ENCODE results near the gene CCNI2. TPM values are rescaled to one million over a fixed set of nuclear protein-coding genes. Genes with fewer than 3 reads are reported as not detected.

Gene CCNI2
- total RNA-seq, 1 experiment from 2014 or later = 0.49 TPM

DNA sequence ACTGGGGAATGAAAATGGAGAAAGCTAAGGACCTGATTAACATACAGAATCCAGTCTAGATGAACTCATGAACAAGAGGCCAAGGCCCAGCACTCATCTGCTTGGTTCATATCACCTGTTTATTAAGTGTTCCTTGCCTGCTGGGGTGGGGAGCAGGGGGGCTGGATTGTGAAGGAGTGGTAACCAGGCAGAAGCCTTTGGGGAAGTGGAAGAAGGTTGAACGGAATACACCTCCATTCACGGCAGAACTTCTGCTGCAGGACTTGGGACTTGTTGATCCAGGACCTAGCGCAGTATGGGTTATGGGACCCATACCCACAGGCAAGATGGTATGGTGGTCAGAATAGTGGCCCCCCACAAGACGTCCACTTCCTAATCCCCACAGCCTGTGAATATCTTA lies 38.6 kb downstream of the CCNI2 start:
- H3K27me3 ChIP-seq (ENCODE audit: control insufficient read depth, insufficient read depth, low read length) = no peaks in the 10 kb centered on the region; the same call in 1 of the 2 replicates
- intact Hi-C loops (cut with micrococcal nuclease; ENCODE audit: unreplicated experiment) (no loop called here), in situ Hi-C loops (cut with HindIII; ENCODE audit: low pct_unique_long_range_greater_than_20kb, low sequenced_read_pairs) (no loop called here)
- H3K9me3 ChIP-seq (ENCODE audit: control insufficient read depth, insufficient read depth, low read depth, low read length) = no peaks in the 10 kb centered on the region
- ATAC-seq (no peak), DNase-seq (ENCODE audit: low read depth, low spot score) (no peak)
- TF ChIP-seq POLR2AphosphoS5 (IDR thresholded peaks at IDR 0.05; ENCODE audit: low read depth, low read length) = no peak
- TF ChIP-seq TCF7L2 (IDR thresholded peaks at IDR 0.05; ENCODE audit: low read depth, low read length) = no peak
- no peak for TF ChIP-seq CTCF (IDR thresholded peaks at IDR 0.05)
- TF ChIP-seq SIN3A (IDR thresholded peaks at IDR 0.05; ENCODE audit: borderline replicate concordance, insufficient read depth, low read depth, low read length) = no peak
- TF ChIP-seq REST (IDR thresholded peaks at IDR 0.05; ENCODE audit: insufficient read depth in 1 of 2, low read depth in 2 of 2, low read length in 1 of 2) = no peak
- H3K27ac ChIP-seq (ENCODE audit: low read length) = no peak overlapping the region
- CTCF ChIA-PET = no interaction called here
- no peaks in the 10 kb centered on the region for H3K36me3 ChIP-seq (ENCODE audit: control insufficient read depth, insufficient read depth, low read length)
- BruUV-seq (replicated peaks) = no TSS peak
- POLR2A ChIA-PET = interaction anchor here (0.5 kb wide), 1 partner anchor 156 kb away, joined by 5 read pairs; no protein-coding TSS in a partner anchor
- no peak overlapping the region for H3K4me3 ChIP-seq (ENCODE audit: low read depth in 2 of 2, low read length in 2 of 2)
- H3K4me1 ChIP-seq (ENCODE audit: control insufficient read depth, insufficient read depth, low read length) = no peaks in the 10 kb centered on the region

- Histone ChIP-seq H3K27ac (ENCODE audit: low read length) (no peak overlapping the region), H3K9me3 (ENCODE audit: control insufficient read depth, insufficient read depth, low read depth, low read length) (no peaks in the 10 kb centered on the region), H3K36me3 (ENCODE audit: control insufficient read depth, insufficient read depth, low read length) (no peaks in the 10 kb centered on the region), H3K27me3 (ENCODE audit: control insufficient read depth, insufficient read depth, low read length) (no peaks in the 10 kb centered on the region; the same call in 1 of the 2 replicates), H3K4me3 (ENCODE audit: low read depth in 2 of 2, low read length in 2 of 2) (no peak overlapping the region), H3K4me1 (ENCODE audit: control insufficient read depth, insufficient read depth, low read length) (no peaks in the 10 kb centered on the region)
- no TSS peak for BruUV-seq (replicated peaks)
- TF ChIP-seq CTCF (IDR thresholded peaks at IDR 0.05) (no peak), POLR2AphosphoS5 (IDR thresholded peaks at IDR 0.05; ENCODE audit: low read depth, low read length) (no peak), SIN3A (IDR thresholded peaks at IDR 0.05; ENCODE audit: borderline replicate concordance, insufficient read depth, low read depth, low read length) (no peak), TCF7L2 (IDR thresholded peaks at IDR 0.05; ENCODE audit: low read depth, low read length) (no peak), REST (IDR thresholded peaks at IDR 0.05; ENCODE audit: insufficient read depth in 1 of 2, low read depth in 2 of 2, low read length in 1 of 2) (no peak)
- in situ Hi-C loops (cut with HindIII; ENCODE audit: low pct_unique_long_range_greater_than_20kb, low sequenced_read_pairs) (no loop called here), intact Hi-C loops (cut with micrococcal nuclease; ENCODE audit: unreplicated experiment) (no loop called here)
- no peak for ATAC-seq
- POLR2A ChIA-PET = no interaction called here
- CTCF ChIA-PET = interaction anchor here (1.2 kb wide), 1 partner anchor 20 kb away, joined by 3 read pairs; no protein-coding TSS in a partner anchor
- no peak for DNase-seq (ENCODE audit: low read depth, low spot score)
Measured at GRCh38 chr5:132787076-132787475, 39.9 kb downstream of the CCNI2 start.

All from Panc1 (cell line).